Chondrocyte (in vitro differentiated cells): ENCODE data around the gene CHMP2A. TPM values are rescaled to one million over a fixed set of nuclear protein-coding genes. Genes with fewer than 3 reads are reported as not detected.

Experiments used
- DNase-seq: peaks from one replicate; pipeline ENCODE4 v3.0.0; 2021; ENCODE audit warnings: mixed read lengths, low spot score
- H3K27ac Mint-ChIP-seq: one replicate; pipeline ENCODE4 v1.8.0; 2021; ENCODE audit warnings: mild to moderate bottlenecking, moderate library complexity, mixed read lengths; ENCODE audit not compliant: unreplicated experiment
- H3K27me3 Mint-ChIP-seq: 2 replicates; pipeline ENCODE4 v1.8.0; 2021; ENCODE audit warnings: low read depth, mixed read lengths
- H3K36me3 Mint-ChIP-seq: 2 replicates; pipeline ENCODE4 v1.8.0; 2021; ENCODE audit warnings: low read depth, mixed read lengths
- H3K4me1 Mint-ChIP-seq: 2 replicates; pipeline ENCODE4 v1.8.0; 2021; ENCODE audit warnings: low read depth, mild to moderate bottlenecking, mixed read lengths
- H3K4me3 Mint-ChIP-seq: one replicate; pipeline ENCODE4 v1.8.0; 2021; ENCODE audit warnings: mild to moderate bottlenecking, moderate library complexity, mixed read lengths; ENCODE audit not compliant: unreplicated experiment
- H3K9me3 Mint-ChIP-seq: 2 replicates; pipeline ENCODE4 v1.8.0; 2021; ENCODE audit warnings: low read depth, mixed read lengths
- CTCF ChIP-seq: fragments of 200-600 bp; sonication (generic); IDR thresholded peaks from 2 replicates; pipeline ENCODE4 v1.5.0; 2021; ENCODE audit warnings: antibody characterized with exemption, mild to moderate bottlenecking, moderate library complexity
- total RNA-seq: library from RNA; stranded (reverse); gene quantifications from 3 replicates; pipeline ENCODE4 v1.2.1, GENCODE V29; 2021

Gene CHMP2A
- total RNA-seq, 1 donor from 2014 or later: 85.1 TPM

GRCh38 chr19:58568453-58569130, 13.7 kb upstream of the CHMP2A start:
- H3K27me3 Mint-ChIP-seq: no peaks in the 10 kb centered on the region
- DNase-seq: peak; percentile 49
- no peaks in the 10 kb centered on the region for H3K36me3 Mint-ChIP-seq
- no peak overlapping the region for H3K4me3 Mint-ChIP-seq
- no peak overlapping the region for H3K27ac Mint-ChIP-seq
- TF ChIP-seq CTCF: no peak
- H3K4me1 Mint-ChIP-seq: peaks cover 14% of the 10 kb centered on the region
- H3K9me3 Mint-ChIP-seq: no peaks in the 10 kb centered on the region

DNA sequence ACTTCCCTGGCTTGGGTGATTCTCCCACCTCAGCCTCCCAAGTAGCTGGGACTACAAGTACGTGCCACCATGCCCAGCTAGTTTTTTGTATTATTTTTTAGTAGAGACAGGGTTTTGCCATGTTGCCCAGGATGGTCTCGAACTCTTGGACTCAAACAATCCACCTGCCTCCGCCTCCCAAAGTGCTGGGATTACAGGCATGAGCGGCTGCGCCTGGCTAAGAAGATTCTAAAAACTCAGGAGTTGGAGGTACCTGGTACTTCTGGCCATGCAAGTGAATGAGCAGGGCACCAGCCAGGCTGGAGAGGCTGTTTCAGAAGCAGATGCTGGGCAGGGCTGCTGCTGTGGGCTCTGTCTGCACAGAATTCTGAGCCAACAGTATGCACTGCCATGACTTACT, 12.1 kb upstream of the CHMP2A start:
- Mint-ChIP-seq H3K4me3 (no peak overlapping the region), H3K9me3 (no peaks in the 10 kb centered on the region), H3K4me1 (peaks cover 6% of the 10 kb centered on the region), H3K36me3 (no peaks in the 10 kb centered on the region), H3K27me3 (no peaks in the 10 kb centered on the region), H3K27ac (no peak overlapping the region)
- TF ChIP-seq CTCF: no peak
- DNase-seq: peak; percentile 51

DNA sequence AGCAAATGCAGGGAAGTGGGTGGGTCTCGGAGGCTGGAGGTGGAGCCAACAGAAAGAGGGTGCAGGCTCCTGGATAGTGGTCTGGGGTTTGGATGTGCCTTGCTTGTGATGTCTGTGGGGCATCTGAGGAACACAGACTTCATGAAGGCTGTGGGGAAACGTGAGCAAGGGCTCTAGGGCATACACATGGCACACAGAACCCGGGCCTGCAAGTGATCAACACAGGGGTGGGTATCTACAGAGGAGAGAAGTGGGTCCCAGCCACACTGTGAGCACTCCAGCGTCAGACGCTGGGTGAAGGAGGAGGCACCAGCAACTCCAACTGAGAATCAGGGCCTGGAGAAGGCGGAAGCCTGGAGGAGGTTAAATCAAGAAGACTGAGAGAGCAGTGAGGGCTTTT, 8.9 kb upstream of the CHMP2A start:
- peak overlapping the region; percentile 58 for H3K27ac Mint-ChIP-seq

DNA sequence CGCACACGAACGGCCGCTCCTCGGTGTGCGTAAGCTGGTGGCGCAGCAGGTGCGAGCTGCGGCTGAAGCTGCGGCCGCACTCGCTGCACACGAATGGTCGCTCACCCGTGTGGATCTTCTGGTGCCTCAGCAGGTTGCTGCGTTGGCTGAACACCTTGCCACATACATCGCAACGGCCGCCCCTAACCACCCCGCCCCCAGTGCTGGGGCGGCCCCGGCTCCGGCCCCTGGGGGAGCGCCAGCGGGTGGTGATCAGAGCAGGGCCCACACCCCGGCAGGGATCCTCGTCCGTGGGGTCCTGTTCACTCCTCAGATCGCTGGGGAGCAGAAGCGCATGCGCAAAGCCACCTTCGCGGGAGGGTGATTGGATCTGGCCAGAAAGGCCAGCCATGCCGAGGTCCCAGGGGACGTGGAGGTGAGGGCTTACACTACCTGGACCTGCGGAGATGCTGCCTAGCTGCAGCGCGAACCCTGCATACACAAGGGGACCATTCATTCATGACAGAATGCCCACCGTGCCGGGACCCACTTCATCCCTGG, 8.2 kb upstream of the CHMP2A start:
- H3K27ac Mint-ChIP-seq: no peak overlapping the region
- no peaks in the 10 kb centered on the region for H3K36me3 Mint-ChIP-seq
- peak; percentile 84 for DNase-seq
- H3K27me3 Mint-ChIP-seq: no peaks in the 10 kb centered on the region
- no peak overlapping the region for H3K4me3 Mint-ChIP-seq
- peaks cover 11% of the 10 kb centered on the region for H3K4me1 Mint-ChIP-seq
- TF ChIP-seq CTCF: no peak
- no peaks in the 10 kb centered on the region for H3K9me3 Mint-ChIP-seq

More for the DNA sequence above, 8.9 kb upstream of the CHMP2A start:
- DNase-seq: peak; percentile 41
- Mint-ChIP-seq H3K9me3 (no peaks in the 10 kb centered on the region), H3K4me3 (no peak overlapping the region), H3K4me1 (peaks cover 10% of the 10 kb centered on the region), H3K36me3 (no peaks in the 10 kb centered on the region), H3K27me3 (no peaks in the 10 kb centered on the region)
- no peak for TF ChIP-seq CTCF

GRCh38 chr19:58562122-58563033, 7.5 kb upstream of the CHMP2A start:
- H3K9me3 Mint-ChIP-seq: no peaks in the 10 kb centered on the region
- peaks cover 18% of the 10 kb centered on the region for H3K4me1 Mint-ChIP-seq
- DNase-seq: peak; percentile 93
- no peaks in the 10 kb centered on the region for H3K27me3 Mint-ChIP-seq
- no peaks in the 10 kb centered on the region for H3K36me3 Mint-ChIP-seq
- TF ChIP-seq CTCF: no peak
- no peak overlapping the region for H3K27ac Mint-ChIP-seq
- H3K4me3 Mint-ChIP-seq: no peak overlapping the region
